Hematopoietic multipotent progenitor cell treated with erythropoietin and hydrocortisone succinate and interleukin-3 and kit ligand, for 8 days (in vitro differentiated cells): ENCODE data around the gene MTHFSD.

Source experiments
- DNase-seq: peaks from one replicate; pipeline ENCODE4 v3.0.0-alpha.2; 2015

The MTHFSD gene

DNA sequence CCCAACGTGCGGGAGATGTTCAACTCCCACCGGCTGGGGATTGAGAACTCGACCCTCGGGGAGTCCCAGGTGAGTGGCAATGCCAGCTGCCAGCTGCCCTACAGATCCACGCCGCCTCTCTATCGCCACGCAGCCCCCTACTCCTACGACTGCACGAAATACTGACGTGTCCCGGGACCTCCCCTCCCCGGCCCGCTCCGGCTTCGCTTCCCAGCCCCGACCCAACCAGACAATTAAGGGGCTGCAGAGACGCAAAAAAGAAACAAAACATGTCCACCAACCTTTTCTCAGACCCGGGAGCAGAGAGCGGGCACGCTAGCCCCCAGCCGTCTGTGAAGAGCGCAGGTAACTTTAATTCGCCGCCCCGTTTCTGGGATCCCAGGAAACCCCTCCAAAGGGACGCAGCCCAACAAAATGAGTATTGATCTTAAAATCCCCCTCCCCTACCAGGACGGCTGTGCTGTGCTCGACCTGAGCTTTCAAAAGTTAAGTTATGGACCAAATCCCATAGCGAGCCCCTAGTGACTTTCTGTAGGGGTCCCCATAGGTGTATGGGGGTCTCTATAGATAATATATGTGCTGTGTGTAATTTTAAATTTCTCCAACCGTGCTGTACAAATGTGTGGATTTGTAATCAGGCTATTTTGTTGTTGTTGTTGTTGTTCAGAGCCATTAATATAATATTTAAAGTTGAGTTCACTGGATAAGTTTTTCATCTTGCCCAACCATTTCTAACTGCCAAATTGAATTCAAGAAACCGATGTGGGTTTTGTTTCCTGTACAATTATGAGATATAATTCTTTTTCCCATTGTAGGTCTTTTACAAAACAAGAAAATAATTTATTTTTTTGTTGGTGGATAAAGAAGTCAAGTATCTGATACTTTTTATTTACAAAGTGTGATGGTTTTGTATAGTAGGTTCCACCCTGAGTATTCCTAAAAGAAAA is 13.9 kb upstream of the MTHFSD start:
- no peak for DNase-seq

DNA sequence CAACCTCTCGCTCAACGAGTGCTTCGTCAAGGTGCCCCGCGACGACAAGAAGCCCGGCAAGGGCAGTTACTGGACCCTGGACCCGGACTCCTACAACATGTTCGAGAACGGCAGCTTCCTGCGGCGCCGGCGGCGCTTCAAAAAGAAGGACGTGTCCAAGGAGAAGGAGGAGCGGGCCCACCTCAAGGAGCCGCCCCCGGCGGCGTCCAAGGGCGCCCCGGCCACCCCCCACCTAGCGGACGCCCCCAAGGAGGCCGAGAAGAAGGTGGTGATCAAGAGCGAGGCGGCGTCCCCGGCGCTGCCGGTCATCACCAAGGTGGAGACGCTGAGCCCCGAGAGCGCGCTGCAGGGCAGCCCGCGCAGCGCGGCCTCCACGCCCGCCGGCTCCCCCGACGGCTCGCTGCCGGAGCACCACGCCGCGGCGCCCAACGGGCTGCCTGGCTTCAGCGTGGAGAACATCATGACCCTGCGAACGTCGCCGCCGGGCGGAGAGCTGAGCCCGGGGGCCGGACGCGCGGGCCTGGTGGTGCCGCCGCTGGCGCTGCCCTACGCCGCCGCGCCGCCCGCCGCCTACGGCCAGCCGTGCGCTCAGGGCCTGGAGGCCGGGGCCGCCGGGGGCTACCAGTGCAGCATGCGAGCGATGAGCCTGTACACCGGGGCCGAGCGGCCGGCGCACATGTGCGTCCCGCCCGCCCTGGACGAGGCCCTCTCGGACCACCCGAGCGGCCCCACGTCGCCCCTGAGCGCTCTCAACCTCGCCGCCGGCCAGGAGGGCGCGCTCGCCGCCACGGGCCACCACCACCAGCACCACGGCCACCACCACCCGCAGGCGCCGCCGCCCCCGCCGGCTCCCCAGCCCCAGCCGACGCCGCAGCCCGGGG is 12.9 kb upstream of the MTHFSD start:
- no peak for DNase-seq

DNA sequence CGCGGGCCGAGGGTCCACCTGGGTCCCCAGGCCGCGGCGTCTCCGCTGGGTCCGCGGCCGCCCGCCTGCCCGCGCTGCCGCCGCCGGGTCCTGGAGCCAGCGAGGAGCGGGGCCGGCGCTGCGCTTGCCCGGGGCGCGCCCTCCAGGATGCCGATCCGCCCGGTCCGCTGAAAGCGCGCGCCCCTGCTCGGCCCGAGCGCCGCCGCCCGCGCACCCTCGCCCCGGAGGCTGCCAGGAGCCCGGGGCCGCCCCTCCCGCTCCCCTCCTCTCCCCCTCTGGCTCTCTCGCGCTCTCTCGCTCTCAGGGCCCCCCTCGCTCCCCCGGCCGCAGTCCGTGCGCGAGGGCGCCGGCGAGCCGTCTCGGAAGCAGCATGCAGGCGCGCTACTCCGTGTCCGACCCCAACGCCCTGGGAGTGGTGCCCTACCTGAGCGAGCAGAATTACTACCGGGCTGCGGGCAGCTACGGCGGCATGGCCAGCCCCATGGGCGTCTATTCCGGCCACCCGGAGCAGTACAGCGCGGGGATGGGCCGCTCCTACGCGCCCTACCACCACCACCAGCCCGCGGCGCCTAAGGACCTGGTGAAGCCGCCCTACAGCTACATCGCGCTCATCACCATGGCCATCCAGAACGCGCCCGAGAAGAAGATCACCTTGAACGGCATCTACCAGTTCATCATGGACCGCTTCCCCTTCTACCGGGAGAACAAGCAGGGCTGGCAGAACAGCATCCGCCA is 12.1 kb upstream of the MTHFSD start:
- DNase-seq, result no peak

DNA sequence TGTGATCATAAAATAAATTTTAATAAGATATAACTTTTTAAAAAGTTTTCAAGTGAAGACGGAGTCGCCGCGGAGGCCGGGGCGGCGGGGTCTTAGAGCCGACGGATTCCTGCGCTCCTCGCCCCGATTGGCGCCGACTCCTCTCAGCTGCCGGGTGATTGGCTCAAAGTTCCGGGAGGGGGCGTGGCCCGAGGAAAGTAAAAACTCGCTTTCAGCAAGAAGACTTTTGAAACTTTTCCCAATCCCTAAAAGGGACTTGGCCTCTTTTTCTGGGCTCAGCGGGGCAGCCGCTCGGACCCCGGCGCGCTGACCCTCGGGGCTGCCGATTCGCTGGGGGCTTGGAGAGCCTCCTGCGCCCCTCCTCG is 11.5 kb upstream of the MTHFSD start, which contains the start of gene FOXC2:
Gene FOXC2, plus strand, starts transcription at position 229 of the 365 bp plus-strand sequence. CDS start 507 bp downstream, outside the sequence.
- peak; percentile 62 for DNase-seq

- no peak for DNase-seq
Measured at GRCh38 chr16:86565644-86566511, 10.8 kb upstream of the MTHFSD start.

DNA sequence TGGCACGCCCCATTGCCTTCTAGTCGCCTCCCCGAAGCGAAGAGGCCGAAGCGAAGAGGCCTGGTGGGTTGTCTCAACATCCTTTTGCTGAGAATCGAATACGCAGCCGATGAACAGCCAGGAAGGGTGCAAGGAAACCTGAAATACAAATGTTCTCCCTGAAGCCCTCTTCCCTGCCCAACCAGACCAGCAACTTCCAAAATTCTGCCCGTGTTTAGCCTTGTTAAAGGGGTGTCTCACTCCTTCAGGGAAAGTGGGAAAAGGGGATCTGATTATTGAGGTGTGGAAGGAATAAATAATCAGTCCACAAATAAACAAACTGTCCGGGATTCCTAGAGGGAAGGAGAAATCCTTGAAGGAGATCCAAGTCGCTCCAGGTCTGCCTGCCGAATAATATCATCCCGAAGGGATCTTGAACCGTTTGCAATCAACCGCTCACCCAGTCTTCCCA is 10.2 kb upstream of the MTHFSD start:
- DNase-seq, result no peak

DNA sequence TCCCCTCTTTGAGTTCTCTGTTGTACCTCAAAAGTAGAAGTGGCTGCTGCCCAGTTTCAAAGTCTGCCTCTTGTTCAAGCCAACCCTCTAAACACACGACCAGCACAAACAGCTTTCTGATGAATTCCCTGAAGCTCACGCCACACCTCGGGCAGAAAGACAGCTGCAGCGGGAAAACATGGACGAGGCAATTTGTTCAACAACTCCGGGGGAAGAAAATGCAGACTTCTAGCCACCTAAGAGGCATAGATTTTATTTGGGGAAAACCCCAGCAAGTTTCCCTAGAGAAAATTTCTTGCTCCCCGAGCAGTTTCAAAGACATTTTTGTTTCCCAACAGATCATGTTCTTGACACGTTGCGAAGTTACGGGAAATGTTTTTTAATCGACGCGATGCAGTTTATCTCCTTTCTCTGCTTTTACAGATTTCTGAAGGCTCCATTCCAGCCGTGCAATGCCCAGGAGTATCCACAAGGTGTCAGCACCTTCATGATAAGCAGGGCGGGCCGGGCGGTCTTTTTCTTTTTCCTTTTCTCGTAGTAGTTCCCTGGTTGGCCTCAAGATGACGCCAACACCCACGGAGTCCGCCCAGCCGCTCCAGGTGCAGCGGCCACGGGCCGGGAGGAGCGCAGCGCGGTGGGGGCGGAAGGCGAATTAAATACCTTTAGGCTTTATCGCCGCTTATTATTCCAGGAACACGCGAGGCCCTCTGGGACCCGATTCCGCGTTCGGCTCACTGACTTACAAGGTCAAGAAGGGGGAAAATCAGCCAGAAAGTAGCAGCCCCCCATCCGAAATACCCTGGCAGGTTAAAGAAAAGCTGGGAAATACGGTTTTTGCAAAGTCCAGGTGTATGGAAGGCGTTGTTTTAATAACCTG is 8.7 kb upstream of the MTHFSD start:
- peak; percentile 87 for DNase-seq

- DNase-seq, result no peak
Measured at GRCh38 chr16:86562356-86562755, 7.3 kb upstream of the MTHFSD start.

DNA sequence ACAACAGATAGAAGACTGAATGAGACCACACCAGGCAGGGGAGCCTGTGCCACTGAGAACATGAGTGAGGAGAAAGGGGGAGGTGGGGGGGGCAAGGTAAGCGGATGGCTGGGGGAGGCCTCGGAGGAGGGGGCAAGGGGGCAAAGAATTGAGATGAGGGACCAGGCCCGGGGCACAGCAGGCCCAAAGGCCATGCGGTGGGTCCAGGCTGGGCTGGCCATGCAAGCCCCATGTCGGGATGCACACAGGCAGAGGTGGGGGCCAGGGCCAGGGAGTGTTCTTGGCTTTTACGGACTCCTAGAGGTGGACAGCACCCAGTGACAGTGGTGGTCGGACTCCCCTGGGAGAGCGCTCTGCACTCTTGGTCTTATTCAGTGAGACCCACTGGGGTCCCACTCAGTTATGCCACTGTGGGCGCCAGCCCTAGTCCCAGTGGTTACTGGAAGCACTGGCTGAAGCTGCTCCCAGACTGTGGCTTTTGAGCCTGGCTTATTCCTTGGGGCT is 4.8 kb upstream of the MTHFSD start:
- no peak for DNase-seq

DNA sequence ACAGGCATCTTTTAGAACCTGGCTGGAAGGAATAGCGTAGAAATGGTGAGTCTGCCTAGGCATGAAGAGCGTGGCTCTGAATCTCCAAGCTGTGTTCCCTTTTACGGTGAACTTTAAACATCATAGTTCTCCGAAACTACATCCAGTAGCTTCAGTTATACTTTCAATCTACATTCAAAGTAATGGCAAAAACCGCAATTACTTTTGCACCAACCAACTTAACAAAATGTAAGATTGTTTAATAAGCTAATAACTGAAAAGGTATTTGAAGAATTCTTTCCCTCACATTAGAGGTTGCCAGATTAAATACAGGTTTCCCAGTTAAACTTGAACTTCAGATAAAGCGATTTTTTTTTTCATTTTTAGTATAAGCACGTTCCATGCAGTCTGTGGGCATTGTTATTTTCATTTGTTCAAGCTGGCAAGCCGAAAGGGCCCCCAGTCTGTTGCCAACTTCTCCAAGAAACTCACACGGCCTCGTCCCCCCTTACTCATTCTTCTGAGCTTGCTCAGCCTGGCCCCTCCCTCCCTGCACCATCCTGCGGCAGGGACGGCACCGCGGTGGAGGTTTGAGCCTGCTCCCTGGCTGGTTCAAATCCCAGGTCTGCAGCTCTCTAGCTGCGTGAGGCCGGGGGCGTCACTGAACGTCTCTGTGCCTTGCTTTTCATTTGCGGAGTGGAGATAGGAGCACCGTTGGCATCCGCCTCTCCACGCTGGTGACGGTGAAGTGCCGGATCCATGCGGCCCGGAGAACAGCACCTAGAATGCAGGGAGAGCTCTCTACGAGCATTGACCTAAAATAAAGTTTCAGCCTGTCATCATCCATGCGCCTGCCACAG is 3.5 kb upstream of the MTHFSD start:
- no peak for DNase-seq

DNA sequence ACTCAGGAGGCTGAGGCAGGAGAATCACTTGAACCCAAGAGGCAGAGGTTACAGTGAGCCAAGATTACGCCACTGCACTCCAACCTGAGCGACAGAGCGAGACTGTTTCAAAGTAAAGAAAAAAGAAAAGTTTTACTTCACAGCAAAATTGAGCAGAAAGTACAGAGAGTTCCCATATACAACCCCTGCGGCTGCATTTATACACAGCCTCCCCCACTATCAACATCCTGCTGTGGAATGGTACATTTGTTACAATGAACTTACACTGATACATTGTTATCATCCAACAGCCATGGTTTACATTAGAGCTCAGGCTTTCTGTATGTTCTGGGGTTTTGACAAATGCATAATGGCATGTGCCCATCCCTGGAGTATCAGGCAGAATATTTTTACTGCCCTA is 2.6 kb upstream of the MTHFSD start:
- DNase-seq, result no peak

DNA sequence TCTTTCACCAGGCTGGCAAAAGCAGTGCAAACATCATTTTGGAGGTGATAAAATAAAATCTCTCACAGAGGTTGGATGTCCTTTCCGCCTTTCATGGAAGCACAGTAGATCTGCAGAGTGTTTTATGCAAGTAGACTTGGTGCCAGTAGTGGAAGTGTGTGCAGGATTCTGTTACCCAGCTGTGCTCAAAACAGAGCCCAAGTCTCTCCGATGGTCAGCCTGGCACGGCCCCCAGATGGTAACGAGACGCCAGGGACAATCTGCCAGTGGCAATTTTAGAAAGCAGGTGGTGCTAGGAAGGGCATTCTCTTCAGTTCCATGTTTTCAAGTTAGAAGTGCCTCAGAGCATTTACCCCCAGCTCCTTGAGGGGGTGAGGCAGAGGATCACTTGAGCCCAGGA is 1.5 kb upstream of the MTHFSD start:
- no peak for DNase-seq

DNA sequence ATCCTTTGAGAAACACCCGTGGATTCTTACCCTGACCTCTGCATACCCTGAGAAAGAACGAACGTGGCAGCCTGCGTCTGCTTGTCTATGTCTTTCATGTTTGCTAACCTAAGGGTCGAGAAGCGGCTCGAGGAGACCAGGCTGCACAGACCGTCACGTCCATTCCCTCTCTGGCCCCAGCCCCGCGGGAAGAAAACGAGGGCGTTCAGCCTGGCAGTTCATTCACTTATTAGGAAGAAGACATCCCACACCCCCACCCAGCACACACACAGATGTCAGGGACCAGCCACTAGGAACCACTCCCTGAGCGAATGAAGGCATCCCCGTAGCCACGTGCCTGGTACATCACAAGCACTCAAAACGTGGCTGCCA is 655 bp upstream of the MTHFSD start:
- DNase-seq, result no peak

DNA sequence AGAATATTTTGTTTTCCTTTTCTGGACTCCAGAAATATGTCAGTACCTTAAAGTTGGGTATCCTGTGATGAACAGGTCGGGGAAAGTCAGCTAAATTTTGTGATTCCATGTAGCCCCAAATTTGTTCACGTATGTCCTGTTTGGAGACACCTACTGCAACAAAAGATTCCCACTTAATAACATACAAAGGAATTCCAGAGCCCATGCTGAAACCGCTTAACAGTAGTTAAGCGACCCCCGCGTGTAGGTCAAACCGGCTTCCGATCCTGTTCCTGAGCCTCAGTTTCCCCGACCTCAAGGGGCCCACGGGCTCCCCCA is 477 bp downstream of the MTHFSD start:
- DNase-seq, result peak; percentile 8

DNA sequence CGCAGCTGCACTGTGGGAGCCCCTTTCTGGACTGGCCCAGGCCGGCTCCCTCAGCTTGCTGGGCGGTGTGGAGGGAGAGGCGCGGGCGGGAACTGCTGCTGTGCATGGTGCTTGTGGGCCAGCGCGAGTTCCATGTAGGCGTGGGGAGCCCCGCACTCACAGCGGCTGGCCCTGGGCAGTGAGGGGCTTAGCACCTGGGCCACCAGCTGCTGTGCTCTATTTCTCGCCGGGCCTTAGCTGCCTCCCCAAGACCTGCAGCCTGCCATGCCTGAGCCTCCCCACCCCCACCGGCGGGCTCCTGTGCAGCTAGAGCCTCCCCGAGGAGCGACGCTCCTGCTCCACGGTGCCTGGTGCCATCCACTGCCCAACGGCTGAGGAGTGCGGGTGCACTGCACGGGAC is 1.7 kb downstream of the MTHFSD start:
- no peak for DNase-seq

- no peak for DNase-seq
Measured at GRCh38 chr16:86550281-86550680, 4.8 kb downstream of the MTHFSD start.

- no peak for DNase-seq
Measured at GRCh38 chr16:86549893-86550190, 5.2 kb downstream of the MTHFSD start.

DNA sequence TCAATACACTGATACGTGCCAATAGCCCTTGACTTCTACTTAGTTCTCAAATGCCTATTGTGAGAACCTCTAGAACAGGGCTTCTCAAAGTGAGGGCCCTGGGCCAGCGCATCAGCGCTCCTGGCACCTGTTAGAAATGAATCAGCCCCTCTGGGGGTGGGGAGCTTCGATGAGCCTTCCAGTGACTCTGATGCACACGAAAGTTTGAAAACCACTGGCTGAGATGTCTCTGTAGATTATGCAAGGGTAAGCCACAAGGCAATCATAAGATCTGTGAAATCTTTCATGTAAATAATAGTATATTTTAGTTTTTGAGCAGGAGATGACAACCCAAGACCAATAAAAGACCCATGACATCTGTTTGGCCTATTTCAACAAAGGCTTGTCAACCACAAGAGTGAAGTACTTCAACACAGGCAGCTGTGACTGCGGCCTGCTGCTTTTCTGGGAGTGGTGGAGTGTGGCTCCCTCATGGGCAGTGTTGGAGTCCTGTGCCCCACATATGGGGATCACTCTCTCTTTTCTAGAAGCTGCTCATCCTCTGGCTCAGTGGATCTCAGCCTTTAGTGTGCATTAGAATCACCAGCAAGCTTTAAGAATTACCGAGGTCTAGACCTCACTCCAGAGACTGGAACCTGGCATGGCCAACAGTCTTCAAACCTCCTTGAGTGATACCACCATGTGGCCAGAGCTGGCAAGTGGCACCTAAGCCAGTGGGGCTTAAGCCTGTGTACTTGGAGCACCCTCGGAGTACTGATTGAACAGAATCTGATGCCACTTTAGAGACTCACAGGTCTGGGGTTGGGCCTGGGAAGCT is 5.8 kb downstream of the MTHFSD start:
- no peak for DNase-seq

DNA sequence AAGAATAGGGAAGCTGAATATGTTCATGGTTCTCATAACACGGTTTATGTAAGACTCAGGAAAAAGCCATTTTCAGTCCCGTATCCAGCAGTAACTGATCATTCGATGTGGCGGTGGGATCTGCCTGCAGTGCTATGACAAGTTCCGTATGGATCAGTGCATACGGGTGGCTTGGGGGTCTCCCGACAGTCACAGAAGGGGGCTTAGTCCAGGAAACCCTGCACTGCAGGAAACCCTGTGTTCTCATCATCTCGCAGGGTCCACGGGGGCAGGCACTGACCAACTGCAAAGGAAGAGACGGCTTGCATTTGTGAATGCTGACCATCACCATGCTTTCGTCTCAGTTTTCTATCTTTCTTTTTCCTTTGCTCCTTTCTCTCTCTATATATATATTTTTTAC is 7.7 kb downstream of the MTHFSD start:
- no peak for DNase-seq
